ENCODE measurements around the gene GPC6. TPM values are rescaled to one million over a fixed set of nuclear protein-coding genes. Genes with fewer than 3 reads are reported as not detected.
A peak's percentile ranks its signal among the peaks of the same experiment; 100 is the strongest.

Gene GPC6
- total RNA-seq, 1 donor from 2014 or later = 63.0 TPM

- Histone ChIP-seq H2AFZ (ENCODE audit: low read depth, low read length) (no peak overlapping the region), H3K79me2 (ENCODE audit: insufficient read depth, low read length) (no peaks in the 10 kb centered on the region), H3K36me3 (ENCODE audit: insufficient read depth, low read length) (no peaks in the 10 kb centered on the region), H3K27me3 (ENCODE audit: insufficient read depth, low read length) (no peaks in the 10 kb centered on the region), H4K20me1 (ENCODE audit: insufficient read depth, low read length) (no peaks in the 10 kb centered on the region), H3K4me2 (ENCODE audit: low read length) (no peak overlapping the region), H3K9ac (ENCODE audit: low read length) (no peak overlapping the region), H3K27ac (ENCODE audit: low read depth, low read length) (no peak overlapping the region), H3K9me3 (ENCODE audit: insufficient read depth, low read depth, low read length) (no peaks in the 10 kb centered on the region), H3K4me3 (ENCODE audit: insufficient read depth, low read depth, low read length) (no peak overlapping the region), H3K4me1 (ENCODE audit: insufficient read depth, low read length) (peaks cover 25% of the 10 kb centered on the region)
- Mint-ChIP-seq H3K27me3 (ENCODE audit: low read depth, unreplicated experiment) (no peaks in the 10 kb centered on the region), H3K4me3 (ENCODE audit: unreplicated experiment) (no peak overlapping the region), H3K36me3 (ENCODE audit: low read depth, unreplicated experiment) (peaks cover 13% of the 10 kb centered on the region), H3K9me3 (ENCODE audit: unreplicated experiment) (peaks cover 4% of the 10 kb centered on the region), H3K27ac (ENCODE audit: unreplicated experiment) (no peak overlapping the region), H3K4me1 (ENCODE audit: low read depth, unreplicated experiment) (peaks cover 38% of the 10 kb centered on the region)
- FAIRE-seq (no peak), DNase-seq (ENCODE audit: low read depth) (no peak)
- no peak for TF ChIP-seq EZH2 (IDR thresholded peaks at IDR 0.05; ENCODE audit: insufficient read depth, low read length)
- TF ChIP-seq CTCF (IDR thresholded peaks at IDR 0.05; ENCODE audit: insufficient read depth, low read depth, low read length) = no peak
Observed at GRCh38 chr13:94346261-94347019, 1119.8 kb downstream of the GPC6 start.

DNA sequence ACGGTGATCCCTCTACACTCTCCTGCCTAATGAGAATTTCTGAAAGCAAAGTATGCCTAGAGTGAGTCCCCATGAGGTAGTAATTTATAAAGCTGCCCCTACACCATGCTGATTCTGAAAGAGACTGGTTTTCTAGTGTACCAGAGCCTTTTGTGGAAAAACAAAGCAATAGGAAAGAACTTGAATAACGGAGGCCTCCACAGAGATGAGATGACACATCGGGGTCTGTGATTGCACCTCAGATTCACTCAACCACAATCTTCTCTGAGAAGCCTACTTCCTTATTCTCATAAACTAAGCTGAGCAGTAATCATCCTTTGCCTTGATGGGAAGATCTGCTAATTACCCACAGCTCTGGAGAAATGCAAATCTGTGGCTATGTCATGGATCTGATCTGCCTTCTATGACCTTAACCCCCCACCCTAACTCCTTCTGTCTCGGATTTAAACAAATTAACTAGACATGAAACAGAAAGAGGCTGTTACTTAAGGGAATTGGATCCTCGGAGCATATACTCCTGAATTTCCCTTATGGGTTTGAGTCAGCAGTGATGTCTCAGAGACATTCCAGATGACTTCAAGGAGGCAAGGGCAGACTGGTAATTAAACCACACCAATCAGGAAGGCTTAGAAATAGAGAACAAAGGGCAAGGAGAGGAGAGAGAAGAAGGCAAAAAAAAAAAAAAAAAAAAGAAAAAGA, 1124.8 kb downstream of the GPC6 start:
- Histone ChIP-seq H3K36me3 (ENCODE audit: insufficient read depth, low read length) (no peaks in the 10 kb centered on the region), H3K79me2 (ENCODE audit: insufficient read depth, low read length) (no peaks in the 10 kb centered on the region), H3K27me3 (ENCODE audit: insufficient read depth, low read length) (no peaks in the 10 kb centered on the region), H3K27ac (ENCODE audit: low read depth, low read length) (peak overlapping the region; percentile 71), H3K9ac (ENCODE audit: low read length) (peak overlapping the region; percentile 60), H3K9me3 (ENCODE audit: insufficient read depth, low read depth, low read length) (no peaks in the 10 kb centered on the region), H3K4me2 (ENCODE audit: low read length) (peak overlapping the region; percentile 75), H3K4me3 (ENCODE audit: insufficient read depth, low read depth, low read length) (peak overlapping the region; percentile 22), H3K4me1 (ENCODE audit: insufficient read depth, low read length) (peaks cover 12% of the 10 kb centered on the region), H4K20me1 (ENCODE audit: insufficient read depth, low read length) (no peaks in the 10 kb centered on the region), H2AFZ (ENCODE audit: low read depth, low read length) (peak overlapping the region; percentile 22)
- Mint-ChIP-seq H3K27ac (ENCODE audit: unreplicated experiment) (peak overlapping the region; percentile 81), H3K36me3 (ENCODE audit: low read depth, unreplicated experiment) (peaks cover 14% of the 10 kb centered on the region), H3K27me3 (ENCODE audit: low read depth, unreplicated experiment) (no peaks in the 10 kb centered on the region), H3K9me3 (ENCODE audit: unreplicated experiment) (peaks cover 4% of the 10 kb centered on the region), H3K4me3 (ENCODE audit: unreplicated experiment) (no peak overlapping the region), H3K4me1 (ENCODE audit: low read depth, unreplicated experiment) (peaks cover 18% of the 10 kb centered on the region)
- FAIRE-seq = peak; percentile 29
- DNase-seq (ENCODE audit: low read depth) = peak; percentile 84
- TF ChIP-seq EZH2 (IDR thresholded peaks at IDR 0.05; ENCODE audit: insufficient read depth, low read length) (no peak), CTCF (IDR thresholded peaks at IDR 0.05; ENCODE audit: insufficient read depth, low read depth, low read length) (no peak)

All from astrocyte (in vitro differentiated cells and primary cell).